Endothelial cell of umbilical vein (primary cell): ENCODE results near the gene BIRC5. TPM values are rescaled to one million over a fixed set of nuclear protein-coding genes. Genes with fewer than 3 reads are reported as not detected.

Experiments used
- BruUV-seq: library from RNA; stranded (reverse); fragments of 400-500 nt; replicated peaks from 2 replicates; lab custom pipeline; 2021; lab: Mats Ljungman, UMichigan
- CTCF ChIA-PET: fragments of 300-600, 350-600 bp; sonication (Branson Sonifier 250); formaldehyde crosslinking; loops from one replicate; lab custom pipeline; 2021; ENCODE audit warnings: antibody characterized with exemption, inconsistent platforms; lab: Charles Lee
- POLR2A ChIA-PET: fragments of 300-600, 350-600 bp; sonication (Branson Sonifier 250); formaldehyde crosslinking; loops from one replicate; lab custom pipeline; 2021; ENCODE audit warnings: antibody characterized with exemption, inconsistent platforms; lab: Charles Lee
- DNase-seq: peaks from one replicate; pipeline ENCODE4 v3.0.0-alpha.2; 2011; ENCODE audit warnings: low read depth, low spot score
- FAIRE-seq: peaks from 2 replicates; lab custom pipeline; 2011; peaks lifted over from hg19 to GRCh38; lab: Jason Lieb, UNC
- H2AFZ ChIP-seq: 2 replicates; pipeline ENCODE4 v1.6.0; 2012; ENCODE audit warnings: low read depth, low read length, control low read depth, inconsistent platforms
- H3K27ac ChIP-seq: 2 replicates; pipeline ENCODE4 v1.5.1; 2011; ENCODE audit warnings: low read depth, mild to moderate bottlenecking, control low read depth, low read length, moderate library complexity; ENCODE audit not compliant: insufficient read depth
- H3K27me3 ChIP-seq, 2 experiments: 2 replicates each; pipeline versions ENCODE4 v1.6.0 to v1.6.1; 2011; ENCODE audit warnings: low read length in 2 of 2, mixed read lengths in 1 of 2; ENCODE audit not compliant: control insufficient read depth in 2 of 2, insufficient read depth in 2 of 2
- H3K36me3 ChIP-seq, 2 experiments: 2 replicates in 1 of 2; 3 replicates in 1 of 2; pipeline ENCODE4 v1.5.1; 2011; ENCODE audit warnings: low read length in 2 of 2, mild to moderate bottlenecking in 1 of 2, moderate library complexity in 1 of 2; ENCODE audit not compliant: control insufficient read depth in 2 of 2, insufficient read depth in 2 of 2; ENCODE audit errors: extremely low read depth in 1 of 2
- H3K4me1 ChIP-seq: 3 replicates; pipeline ENCODE4 v1.5.1; 2011; ENCODE audit warnings: mild to moderate bottlenecking, low read length; ENCODE audit not compliant: control insufficient read depth, insufficient read depth; ENCODE audit errors: extremely low read depth
- H3K4me2 ChIP-seq: 2 replicates; pipeline ENCODE4 v1.6.1; 2011; ENCODE audit warnings: low read length, control low read depth, mixed read lengths; ENCODE audit not compliant: insufficient read depth
- H3K4me3 ChIP-seq, 3 experiments: fragments of 200-600 bp in 1 of 3; sonication (generic), shearing (Covaris generic) in 1 of 3; replicated peaks in 1 of 3; 2 replicates each; pipeline ENCODE4 v1.5.1; 2011 to 2016; ENCODE audit warnings: control low read depth in 3 of 3, low read length in 3 of 3, mild to moderate bottlenecking in 2 of 3, inconsistent platforms in 1 of 3, low read depth in 1 of 3, moderate library complexity in 1 of 3; ENCODE audit not compliant: insufficient read depth in 1 of 3
- H3K79me2 ChIP-seq: 2 replicates; pipeline ENCODE4 v1.6.0; 2012; ENCODE audit warnings: low read length, inconsistent platforms; ENCODE audit not compliant: control insufficient read depth, insufficient read depth
- H3K9ac ChIP-seq: replicated peaks from 2 replicates; pipeline ENCODE3; 2011; ENCODE audit warnings: low read length, control low read depth; ENCODE audit not compliant: insufficient read depth; ENCODE audit errors: extremely low read depth
- H3K9me1 ChIP-seq: replicated peaks from 3 replicates; pipeline ENCODE4 v1.6.0; 2011; ENCODE audit warnings: mild to moderate bottlenecking, low read length; ENCODE audit not compliant: control insufficient read depth, insufficient read depth; ENCODE audit errors: extremely low read depth
- H3K9me3 ChIP-seq: replicated peaks from 2 replicates; pipeline ENCODE4 v1.5.1; 2012; ENCODE audit warnings: low read length, inconsistent platforms; ENCODE audit not compliant: control insufficient read depth, insufficient read depth
- H4K20me1 ChIP-seq: replicated peaks from 2 replicates; pipeline ENCODE3; 2011; ENCODE audit warnings: mild to moderate bottlenecking, low read length; ENCODE audit not compliant: control insufficient read depth, insufficient read depth; ENCODE audit errors: extremely low read depth
- CTCF ChIP-seq, 2 donors: IDR thresholded peaks; 1 replicate in 1 of 2; 2 replicates in 1 of 2; pipeline ENCODE4 v1.5.1; 2011; ENCODE audit warnings: low read length in 2 of 2, mild to moderate bottlenecking in 2 of 2, moderate library complexity in 2 of 2, control low read depth in 1 of 2, inconsistent platforms in 1 of 2, low read depth in 1 of 2; ENCODE audit not compliant: insufficient read depth in 1 of 2; ENCODE audit errors: extremely low read depth in 1 of 2
- EZH2 ChIP-seq: IDR thresholded peaks from 2 replicates; pipeline ENCODE4 v1.6.1; 2012; ENCODE audit warnings: borderline replicate concordance, low read depth, mild to moderate bottlenecking, moderate library complexity, low read length, inconsistent platforms; ENCODE audit not compliant: severe bottlenecking
- FOS ChIP-seq: IDR thresholded peaks from 2 replicates; pipeline ENCODE4 v1.6.1; 2011; ENCODE audit warnings: mild to moderate bottlenecking, low read length, moderate library complexity, borderline replicate concordance; ENCODE audit not compliant: insufficient read depth
- GATA2 ChIP-seq: IDR thresholded peaks from 2 replicates; pipeline ENCODE4 v1.7.0; 2011; ENCODE audit warnings: low read depth, mild to moderate bottlenecking, moderate library complexity, mixed read lengths, low read length; ENCODE audit not compliant: insufficient read length, insufficient read depth
- JUN ChIP-seq: IDR thresholded peaks from 2 replicates; pipeline ENCODE4 v1.6.1; 2011; ENCODE audit warnings: borderline replicate concordance, low read depth; ENCODE audit not compliant: insufficient read length, insufficient read depth
- MAX ChIP-seq: IDR thresholded peaks from 2 replicates; pipeline ENCODE4 v1.6.1; 2011; ENCODE audit not compliant: insufficient read depth, insufficient read length
- MYC ChIP-seq: IDR thresholded peaks from one replicate; pipeline ENCODE4 v1.6.1; 2011; ENCODE audit warnings: mild to moderate bottlenecking, low read depth, low read length
- POLR2A ChIP-seq: IDR thresholded peaks from 2 replicates; pipeline ENCODE4 v1.6.1; 2012; ENCODE audit warnings: low read depth, mild to moderate bottlenecking, control low read depth, low read length
- POLR2AphosphoS5 ChIP-seq: IDR thresholded peaks from 2 replicates; pipeline ENCODE4 v1.6.1; 2012; ENCODE audit warnings: low read depth, mild to moderate bottlenecking, control low read depth, low read length, moderate library complexity; ENCODE audit not compliant: insufficient read depth
- dilution Hi-C: fragments of 300-500 bp; cut with MboI; formaldehyde crosslinking; loops from one replicate; pipeline ENCODE4 v1.15.0; 2019; ENCODE audit warnings: low sequenced_read_pairs; ENCODE audit not compliant: extremely low pct_ligation_motif_present
- intact Hi-C: fragments of 100-400 bp; cut with micrococcal nuclease; formaldehyde crosslinking; loops from one replicate; pipeline ENCODE4 v1.10.0; 2022
- polyA plus RNA-seq, 4 experiments: library from polyadenylated mRNA; depleted of rRNA in 3 of 4; stranded (reverse) in 3 of 4; unstranded in 1 of 4; fragments of >200 nt; gene quantifications; 2 replicates each; pipeline versions ENCODE4 v1.2.1 to v1.2.3, GENCODE V29; 2011 to 2012; ENCODE audit warnings: missing spikeins in 1 of 4
- total RNA-seq: library from RNA; stranded (reverse); gene quantifications from 2 replicates; pipeline ENCODE4 v1.2.3, GENCODE V29; 2021

Gene BIRC5
- total and polyA plus RNA-seq, 2 donors (not counting 3 experiments of a cell fraction or from before 2014, with no cell fraction given), result 32.8 to 74.6 TPM

GRCh38 chr17:78185981-78186691, 27.9 kb upstream of the BIRC5 start:
- Histone ChIP-seq H3K27me3 (no peaks in the 10 kb centered on the region), H3K36me3 (peaks cover 0 to 2% of the 10 kb centered on the region in 2 experiments), H3K4me1 (peaks cover 11% of the 10 kb centered on the region), H3K4me3 (peak overlapping the region in 2 of 3 experiments; percentile 24 to 68), H3K27ac (no peak overlapping the region), H3K4me2 (peak overlapping the region; percentile 86), H4K20me1 (no peaks in the 10 kb centered on the region), H2AFZ (peak overlapping the region; percentile 75), H3K9me3 (no peaks in the 10 kb centered on the region), H3K9me1 (no peaks in the 10 kb centered on the region), H3K9ac (peak overlapping the region; percentile 62), H3K79me2 (peaks cover 19% of the 10 kb centered on the region)
- POLR2A ChIA-PET, result interaction anchor here (0.7 to 1.7 kb wide), 3 partner anchors 10 to 91 kb away, joined by 3 to 5 read pairs (median 3); no protein-coding TSS in a partner anchor
- dilution Hi-C loops, result no loop called here
- intact Hi-C loops, result loop anchor here (5.0 kb wide), 2 partner anchors 229 to 354 kb away; partner anchors contain the start of gene TNRC6C
- TF ChIP-seq POLR2A, result no peak
- TF ChIP-seq EZH2, result no peak
- TF ChIP-seq FOS, result no peak
- no peak for TF ChIP-seq CTCF (IDR thresholded peaks at IDR 0.05; ENCODE audit: extremely low read depth in 1 of 2, insufficient read depth in 1 of 2, low read depth in 1 of 2, low read length in 2 of 2)
- TF ChIP-seq JUN, result no peak
- no peak for TF ChIP-seq POLR2AphosphoS5
- TF ChIP-seq MYC, result no peak
- TF ChIP-seq MAX, result no peak
- TF ChIP-seq GATA2, result no peak
- CTCF ChIA-PET, result interaction anchor here (0.6 to 3.3 kb wide), 8 partner anchors 8 to 236 kb away, joined by 3 to 24 read pairs (median 6); no protein-coding TSS in a partner anchor
- BruUV-seq, result TSS peak; percentile 25
- DNase-seq, result no peak
- FAIRE-seq, result peak; percentile 66
